ENCODE data around the gene CABP7.

The CABP7 gene

DNA sequence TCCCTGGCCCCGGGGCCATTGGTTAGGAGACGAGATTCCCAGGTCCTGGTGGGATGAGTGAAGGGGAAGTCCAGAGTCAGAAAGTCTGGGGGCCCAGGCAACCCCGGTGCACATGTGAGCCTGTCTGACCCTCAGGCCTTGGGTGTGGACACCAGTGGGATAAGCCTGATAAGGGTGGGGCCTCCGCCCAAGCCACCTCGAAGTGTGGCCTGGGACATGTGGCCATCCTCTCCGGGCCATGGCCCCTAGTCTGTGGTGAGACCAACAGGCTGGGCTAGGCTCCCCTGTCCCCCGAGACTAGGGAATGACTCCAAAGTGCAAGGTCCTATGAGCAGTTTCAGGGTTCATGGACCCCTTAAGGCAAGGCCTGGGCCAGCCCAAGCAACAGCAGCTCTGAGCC lies 6.3 kb downstream of the CABP7 start:
- DNase-seq: no peak

DNA sequence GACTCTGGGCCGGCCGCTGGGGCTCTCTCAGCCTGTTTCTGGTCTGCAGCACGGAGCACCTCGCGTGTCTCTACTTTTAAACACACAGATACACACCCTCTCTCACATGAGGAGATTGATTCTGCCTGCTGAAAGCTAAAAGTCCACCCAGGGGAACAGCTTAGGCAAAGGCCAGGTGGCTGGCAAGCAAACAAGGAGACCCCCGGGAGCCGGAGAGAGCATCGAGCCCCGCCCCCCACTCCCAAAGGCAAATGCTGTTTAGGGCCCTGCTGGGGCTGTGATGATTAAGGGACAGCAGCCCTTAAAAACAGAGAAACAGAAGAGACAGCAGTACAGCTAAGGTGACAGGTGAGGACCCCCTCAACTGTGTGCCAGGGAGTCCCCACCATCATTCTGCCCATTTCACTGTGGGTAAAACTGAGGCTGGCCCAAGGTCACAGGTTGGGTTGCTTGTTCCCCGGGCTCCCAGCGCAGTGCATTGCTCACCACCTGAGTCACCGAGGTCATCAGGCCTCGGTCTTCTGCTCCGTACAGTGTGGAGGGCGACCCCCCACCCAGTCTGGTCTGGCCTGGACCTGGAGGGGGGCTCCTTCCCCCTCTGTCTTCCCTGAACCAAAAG lies 6.8 kb downstream of the CABP7 start:
- DNase-seq: no peak

DNA sequence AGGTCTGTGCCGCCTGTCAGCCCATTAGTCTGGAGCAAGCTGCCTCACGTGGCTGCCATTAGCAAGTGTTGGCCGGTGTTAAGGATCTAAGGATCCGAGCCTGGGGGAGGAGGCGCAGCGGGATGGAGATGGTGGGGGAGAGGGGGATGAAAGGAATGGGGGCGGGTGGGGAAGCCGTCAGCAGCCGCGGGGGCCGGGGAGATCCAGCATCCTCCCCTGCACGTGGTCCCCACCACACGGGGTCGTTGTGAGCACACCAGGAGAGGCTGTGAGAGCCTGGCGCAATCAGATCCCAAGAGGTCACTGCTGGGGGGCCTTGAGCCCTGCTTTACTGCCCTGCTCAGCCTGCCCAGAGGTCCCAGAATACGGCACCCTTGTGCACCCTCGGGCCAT lies 7.3 kb downstream of the CABP7 start:
- no peak for DNase-seq

DNA sequence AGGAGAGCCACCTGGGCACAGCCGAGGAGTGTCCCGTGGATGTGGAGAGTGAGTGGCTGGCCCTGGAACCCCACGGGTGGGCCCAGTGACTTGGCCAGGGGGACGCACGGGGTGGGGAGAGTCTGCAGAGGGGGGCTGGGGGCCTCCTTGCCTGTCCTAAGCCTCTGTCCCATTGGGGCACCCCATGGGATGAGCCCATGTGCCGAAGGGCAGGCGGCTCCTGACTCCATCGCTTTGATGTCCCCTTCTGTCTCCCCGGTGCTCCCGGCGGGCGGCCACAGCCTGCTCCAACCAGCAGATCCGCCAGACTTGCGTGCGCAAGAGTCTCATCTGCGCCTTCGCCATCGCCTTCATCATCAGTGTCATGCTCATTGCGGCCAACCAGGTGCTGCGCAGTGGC lies 9.4 kb downstream of the CABP7 start:
- DNase-seq: no peak

DNA sequence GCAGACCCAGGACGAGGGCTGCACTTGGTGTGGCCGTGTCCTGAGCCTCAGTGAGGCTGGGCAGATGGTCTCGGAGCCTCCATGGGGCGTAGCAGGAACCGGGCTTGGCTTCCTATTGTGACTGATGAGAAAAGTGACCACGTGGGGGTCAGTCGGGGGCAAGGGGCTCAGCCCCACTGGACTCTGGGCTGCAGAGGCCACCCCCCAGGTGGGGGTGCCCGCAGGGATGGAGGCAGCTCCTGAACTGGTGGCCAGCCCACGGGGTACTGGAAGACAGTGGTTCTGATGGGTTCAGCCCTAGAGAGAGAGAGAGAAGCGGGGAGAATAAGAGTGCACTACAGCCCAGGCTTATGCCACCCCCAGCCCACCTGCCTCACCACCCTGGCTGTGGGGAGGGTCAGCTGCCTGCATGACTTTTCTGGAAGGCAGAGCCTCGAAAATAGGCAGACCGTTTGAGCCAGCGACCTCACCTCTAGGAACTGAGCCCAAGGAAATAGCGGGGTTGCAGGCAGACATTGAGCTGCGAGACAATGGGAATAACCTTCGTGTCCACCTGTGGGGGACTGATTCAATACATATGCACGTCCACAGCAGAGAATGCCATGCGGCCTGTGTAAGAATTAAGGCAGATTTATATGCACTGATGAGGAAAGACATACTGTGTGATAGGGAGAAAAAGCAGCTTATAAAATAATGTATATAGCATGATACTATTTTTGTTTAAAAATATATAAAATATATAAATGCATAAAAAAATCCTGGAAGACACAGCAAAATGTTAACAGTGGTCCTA lies 11.5 kb downstream of the CABP7 start:
- DNase-seq: no peak

DNA sequence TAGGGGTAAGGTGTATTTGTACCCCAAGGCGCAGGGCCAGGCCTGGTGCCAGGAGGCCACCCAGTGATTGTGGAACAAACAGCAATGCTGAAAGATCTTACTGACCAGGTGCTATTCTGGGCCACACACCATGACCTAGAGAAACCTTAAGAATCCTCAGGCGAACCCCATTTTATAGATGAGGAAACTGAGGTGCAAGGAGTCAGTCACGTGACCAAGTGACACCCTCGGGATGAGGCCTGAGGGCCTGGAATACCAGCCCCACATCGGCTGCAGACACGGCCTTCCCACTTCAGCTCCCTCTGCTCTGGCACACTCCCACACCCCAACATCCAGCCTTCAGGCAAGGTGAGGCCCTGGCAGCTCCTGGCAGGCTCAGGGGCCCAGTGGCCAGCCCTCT lies 13.1 kb downstream of the CABP7 start:
- DNase-seq: no peak

DNA sequence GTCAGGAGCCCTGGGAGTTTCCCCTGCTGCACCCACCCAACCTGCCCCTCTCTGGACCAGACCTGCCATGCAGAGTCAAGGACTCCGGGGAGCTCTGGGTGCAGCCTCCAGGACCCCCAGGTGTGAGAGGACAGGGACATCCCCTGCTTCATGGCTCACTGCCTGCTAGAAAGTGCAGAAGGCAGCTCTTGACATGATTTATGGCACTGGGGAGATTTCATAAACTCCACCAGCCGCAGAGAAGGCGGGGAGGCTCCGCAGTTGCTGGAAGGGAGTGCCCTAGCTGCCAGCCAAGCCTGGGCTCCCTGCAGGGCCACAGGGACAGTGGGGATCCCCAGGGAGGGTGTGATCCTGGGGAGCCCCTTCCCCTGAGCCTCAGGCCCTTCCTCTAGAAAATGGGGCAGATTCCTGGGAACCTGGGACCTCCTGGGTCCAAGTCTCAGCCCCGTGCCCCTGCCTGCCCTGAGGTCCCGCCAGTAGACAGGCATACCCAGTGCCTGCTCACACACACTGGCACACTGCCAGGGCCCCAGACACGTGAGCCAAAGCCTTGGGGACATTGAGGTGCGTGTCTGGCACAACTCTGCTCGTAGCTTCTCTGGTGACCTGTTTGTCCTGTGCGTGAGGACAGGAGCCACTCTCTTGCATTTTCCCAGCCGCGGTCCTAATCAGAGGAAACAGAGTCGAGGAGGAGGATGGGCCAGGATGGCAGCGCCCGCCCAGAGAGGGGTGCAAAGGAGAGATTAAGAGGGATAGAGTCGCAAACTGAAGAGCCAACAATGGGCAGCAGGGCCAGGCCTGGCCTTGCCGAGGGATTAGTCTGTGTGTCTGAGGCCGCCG lies 13.8 kb downstream of the CABP7 start:
- no peak for DNase-seq

DNA sequence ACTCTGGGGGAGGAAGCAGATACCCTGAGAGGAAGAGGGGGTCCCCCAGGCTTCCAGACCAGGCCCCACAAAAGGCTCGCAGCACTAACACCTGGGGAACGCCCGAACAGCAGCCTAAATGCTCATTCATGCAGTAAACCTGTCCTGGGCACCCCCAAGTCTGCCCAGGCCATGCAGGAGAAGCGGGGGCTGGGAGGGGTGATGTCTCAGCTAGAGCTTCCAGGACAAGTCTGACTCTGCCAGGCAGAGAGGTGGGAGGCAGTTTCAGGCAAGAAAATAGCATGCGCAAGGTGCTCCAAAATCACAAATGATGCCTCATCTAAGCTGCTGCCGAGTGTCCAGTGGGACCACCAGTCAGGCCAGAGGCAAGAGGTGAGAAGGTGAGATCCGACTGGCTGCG lies 14.6 kb downstream of the CABP7 start:
- DNase-seq: no peak

DNA sequence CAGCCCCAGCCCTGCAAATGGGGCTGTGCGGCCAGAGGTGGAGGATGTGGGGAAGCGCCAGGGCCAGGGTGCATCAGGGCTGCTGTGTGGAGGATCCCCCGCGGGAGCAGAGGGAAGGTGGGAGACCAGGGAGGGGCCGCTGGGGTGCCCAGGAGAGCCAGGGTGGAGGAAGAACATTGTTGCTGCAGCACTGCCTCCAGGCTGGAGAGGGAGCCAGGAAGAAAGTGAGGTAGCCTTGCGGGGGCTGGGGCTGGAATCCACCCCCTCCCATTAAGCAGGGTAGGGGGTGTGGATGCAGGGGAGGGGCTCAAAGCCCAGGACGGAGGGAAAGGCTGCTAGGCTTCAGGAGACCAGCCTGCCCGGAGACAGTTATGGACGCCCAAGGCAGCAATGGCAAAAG lies 15.0 kb downstream of the CABP7 start:
- DNase-seq: no peak

DNA sequence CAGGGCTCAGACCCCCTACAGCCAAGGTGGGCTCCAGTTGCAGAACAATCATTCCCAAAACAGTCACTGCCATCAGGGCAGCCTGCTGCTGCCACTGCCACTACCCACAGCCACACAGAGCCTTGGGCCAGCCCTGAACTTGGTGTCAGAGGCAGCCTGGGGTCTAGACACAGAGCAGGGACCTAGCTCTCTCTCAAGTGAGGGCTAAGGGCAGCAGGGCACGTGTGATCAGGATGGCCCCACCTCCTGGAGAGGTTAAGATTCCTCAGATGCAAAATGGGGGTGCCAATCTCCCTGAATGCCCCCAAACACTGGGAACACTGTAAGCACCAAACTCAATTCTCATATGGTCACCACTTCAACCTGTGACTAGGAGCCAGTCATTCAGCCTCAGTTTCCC lies 15.6 kb downstream of the CABP7 start:
- DNase-seq: no peak

DNA sequence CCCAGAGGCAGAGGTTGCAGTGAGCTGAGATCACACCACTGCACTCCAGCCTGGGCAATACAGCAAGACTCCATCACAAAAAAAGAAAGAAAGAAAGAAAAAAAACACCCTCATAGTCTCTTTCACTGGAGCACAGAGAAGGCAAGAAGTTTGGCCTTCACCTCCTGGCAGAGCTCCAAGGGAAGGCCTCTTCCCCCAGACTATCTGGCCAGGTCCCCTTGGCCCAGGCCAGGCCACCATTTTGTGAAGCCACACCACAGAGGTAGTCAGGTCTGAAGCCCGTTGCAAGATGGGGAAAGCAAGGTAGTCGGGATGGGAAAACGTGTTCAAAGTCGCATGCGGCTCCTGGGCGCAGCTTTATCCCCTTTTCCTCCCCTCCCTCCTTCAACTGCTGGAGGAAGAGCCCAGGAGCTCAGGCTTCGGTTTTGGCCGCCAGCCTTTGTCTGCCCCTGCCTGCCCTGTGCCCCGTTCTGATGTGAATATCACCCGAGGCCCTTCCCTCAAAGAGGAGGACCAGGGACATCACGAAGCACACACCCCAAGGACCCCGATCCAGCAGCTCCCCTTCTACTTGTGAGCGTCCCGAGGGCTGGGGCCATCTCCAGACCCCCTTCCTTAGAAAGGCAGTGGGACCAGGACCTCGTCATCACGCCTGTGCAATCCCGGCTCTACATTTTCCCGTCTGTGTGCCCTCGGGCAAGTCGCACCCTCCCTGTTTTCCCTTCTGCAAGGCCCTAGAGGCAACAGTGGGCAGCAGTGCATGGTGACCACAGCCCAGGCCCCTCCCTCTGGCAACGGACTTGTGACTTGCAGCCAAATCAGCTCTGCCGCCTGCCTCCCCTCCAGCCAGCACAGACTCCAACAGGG lies 17.7 kb downstream of the CABP7 start:
- DNase-seq: peak; percentile 62

DNA sequence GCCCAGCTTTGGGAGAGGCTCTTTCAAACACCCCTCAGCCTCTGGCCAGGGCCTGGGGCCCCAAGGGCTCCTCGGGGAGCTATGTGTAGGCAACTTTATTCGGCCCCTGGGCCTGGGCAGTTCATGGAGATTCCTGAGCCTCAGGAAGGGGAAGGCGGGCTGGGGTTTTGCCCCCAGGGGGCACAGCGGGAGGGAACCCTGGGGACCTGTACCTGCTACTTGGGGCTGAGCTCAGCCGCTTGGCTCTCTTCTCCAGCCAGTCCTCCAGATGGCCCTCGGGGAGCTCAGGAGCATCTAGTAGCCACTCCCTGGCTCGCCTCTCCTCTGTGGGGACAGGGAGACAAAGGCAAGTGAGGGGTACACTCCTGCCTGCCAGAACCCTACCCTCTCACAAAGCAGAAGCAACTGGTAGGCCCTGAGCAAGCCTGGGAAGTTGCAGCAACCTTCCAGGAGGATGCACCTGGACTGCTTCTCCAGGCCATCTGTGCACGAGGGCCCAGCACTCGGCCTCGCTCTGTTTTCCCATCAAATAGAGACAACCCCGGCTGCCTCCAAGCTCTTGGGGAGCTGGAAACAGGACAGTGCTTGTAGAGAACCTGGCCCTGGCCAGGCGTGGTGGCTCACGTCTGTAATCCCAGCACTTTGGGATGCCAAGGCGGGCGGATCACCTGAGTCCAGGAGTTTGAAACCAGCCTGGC lies 18.5 kb downstream of the CABP7 start:
- DNase-seq: no peak

DNA sequence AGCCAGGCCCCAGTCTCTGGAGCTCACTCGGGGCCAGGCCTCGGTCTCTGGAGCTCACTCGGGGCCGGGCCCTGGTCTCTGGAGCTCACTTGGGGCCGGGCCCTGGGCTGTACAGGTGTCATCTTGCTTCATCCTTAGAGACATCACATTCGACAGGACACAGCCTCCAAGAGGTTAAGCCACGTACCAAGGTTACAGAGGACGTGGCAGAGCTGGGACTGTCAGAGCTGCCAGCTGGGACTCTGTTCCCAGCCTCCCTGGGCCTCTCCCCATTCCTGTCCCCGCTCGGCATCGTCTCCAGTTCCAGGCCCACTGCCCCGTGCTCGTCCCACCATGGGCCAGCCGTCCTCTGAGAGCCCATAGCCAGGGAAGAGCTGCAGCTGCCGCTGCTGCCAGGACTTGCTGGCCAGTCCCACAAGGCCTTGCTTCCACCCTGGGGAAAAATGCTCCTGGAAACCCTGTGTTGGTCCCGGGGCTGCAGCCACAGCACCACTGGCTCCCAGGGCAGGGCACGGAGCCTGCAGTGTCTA lies 19.6 kb downstream of the CABP7 start:
- no peak for DNase-seq

DNA sequence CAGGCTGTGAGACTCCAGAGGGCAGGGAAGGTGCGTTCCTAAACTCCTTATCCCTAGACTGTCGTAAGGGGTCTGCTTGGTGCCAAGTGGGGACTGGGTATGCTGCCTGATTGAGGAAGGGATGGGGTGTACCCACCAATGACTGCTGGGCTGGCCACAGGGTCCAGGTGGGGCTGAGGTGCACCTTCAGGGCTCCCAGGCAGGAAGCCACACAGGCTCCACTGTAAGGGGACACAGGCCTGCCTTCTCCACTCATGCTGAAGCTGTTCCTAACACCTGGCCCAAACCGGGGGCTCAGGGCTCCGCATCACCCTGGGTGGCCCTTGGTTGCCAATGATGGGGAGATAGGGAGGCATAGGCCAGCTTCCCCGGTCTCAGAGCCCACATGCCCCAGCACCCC lies 20.4 kb downstream of the CABP7 start:
- DNase-seq: no peak

DNA sequence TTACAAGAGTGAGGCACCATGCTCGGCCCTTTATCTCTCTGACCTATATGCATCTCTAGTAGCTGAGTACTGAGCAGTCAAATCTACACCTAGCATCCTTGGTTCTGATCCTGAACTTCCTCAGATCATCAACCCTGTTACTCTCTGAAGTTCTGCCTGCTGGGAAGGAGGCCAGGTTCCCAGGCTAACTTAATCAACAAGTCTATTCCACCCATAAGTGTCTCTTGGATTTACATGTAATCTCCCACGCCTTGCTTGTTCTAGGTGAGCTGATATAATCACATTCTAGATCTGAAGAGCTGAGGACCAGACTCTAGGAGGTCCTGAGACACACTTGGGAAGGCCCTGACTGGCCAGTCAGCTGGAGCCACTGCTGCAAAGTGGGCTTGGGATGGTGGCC lies 22.1 kb downstream of the CABP7 start:
- DNase-seq: no peak

DNA sequence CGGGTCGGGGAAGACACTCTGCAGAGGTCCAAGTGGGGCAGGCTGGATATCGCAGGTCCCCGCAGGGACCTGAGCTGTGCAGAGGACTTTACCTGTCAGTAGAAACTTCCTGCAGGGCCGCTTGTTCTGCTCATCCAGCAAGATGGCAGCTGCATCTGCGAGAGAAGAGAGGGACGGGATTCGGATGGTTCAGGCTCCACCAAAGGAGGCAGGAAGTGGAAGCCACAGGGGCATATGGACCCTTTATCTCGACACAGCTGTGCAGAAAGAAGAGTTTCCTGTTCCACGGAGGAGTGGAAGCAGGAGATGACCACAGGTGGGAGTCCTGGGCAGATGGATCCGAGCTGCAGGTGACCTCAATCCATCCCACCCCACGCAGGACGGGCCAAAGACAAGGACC lies 22.5 kb downstream of the CABP7 start:
- DNase-seq: no peak

DNA sequence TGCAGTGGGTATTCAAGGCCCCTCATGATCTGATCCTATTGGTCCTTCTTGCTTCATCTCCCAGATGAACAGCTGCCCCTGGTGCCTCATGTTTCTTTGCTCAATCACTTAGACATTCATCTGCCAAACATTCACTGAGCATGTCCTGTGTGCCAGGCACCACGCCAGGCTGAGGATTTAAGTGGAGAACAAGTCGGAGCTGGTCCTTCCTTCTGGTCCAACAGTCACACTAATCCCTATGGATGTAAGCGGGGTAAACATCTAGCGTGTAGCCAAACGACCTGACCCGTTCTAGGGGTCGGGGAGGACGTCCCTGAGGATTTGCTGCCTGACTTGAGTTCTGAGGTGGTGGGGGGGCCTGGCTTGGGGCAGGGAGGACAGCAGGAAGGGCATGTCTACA lies 25.1 kb downstream of the CABP7 start:
- peak; percentile 65 for DNase-seq

DNA sequence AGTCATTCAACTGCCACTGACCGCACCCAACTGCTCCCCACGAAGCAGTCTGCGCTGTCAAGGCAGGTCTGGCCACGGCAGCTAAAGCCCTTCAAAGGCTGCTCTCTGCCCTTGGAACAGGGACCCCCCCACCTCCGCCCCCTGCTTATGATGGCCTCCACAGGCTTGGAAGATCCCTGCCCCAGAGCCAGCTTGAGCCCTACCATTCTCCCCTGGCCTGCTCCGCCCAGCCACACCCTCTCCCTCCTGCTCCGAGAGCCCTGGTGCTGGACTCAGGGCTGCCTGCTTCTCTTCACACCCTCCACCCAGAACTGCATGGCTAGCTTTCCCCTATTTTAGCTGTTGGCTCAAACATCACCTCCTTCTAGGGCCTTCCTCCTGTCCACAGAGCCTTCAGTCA lies 28.0 kb downstream of the CABP7 start:
- DNase-seq: no peak

DNA sequence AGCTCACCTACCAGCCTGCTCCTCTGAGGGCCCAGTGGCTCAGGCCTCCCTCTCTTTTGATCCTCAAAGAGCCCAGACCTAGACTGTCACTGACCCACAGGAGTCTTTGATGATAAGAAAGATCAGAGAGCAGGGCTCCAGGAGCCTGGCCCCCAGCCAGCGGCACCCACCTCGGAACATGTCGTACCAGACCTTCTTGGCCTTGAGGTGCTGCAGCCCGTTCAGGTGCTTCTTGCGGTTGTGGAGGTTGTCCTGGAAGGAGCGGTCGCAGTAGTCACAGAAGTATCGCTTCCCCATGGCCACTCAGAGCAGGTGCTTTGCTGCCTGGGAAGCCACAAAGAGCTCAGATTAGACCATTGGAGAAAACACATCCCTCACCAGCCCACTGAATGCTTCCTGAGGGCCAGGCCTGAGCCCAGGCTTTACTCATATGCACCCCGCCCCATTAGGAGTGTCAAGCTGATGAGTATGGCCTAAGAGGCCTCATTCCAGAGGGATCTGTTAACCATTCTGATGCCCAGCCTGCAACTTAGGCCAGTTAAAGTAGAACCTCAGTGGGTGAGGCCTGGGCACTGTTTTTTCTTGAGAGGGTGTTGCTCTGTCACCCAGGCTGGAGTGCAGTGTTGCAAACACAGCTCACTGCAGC lies 28.6 kb downstream of the CABP7 start:
- DNase-seq: no peak

DNA sequence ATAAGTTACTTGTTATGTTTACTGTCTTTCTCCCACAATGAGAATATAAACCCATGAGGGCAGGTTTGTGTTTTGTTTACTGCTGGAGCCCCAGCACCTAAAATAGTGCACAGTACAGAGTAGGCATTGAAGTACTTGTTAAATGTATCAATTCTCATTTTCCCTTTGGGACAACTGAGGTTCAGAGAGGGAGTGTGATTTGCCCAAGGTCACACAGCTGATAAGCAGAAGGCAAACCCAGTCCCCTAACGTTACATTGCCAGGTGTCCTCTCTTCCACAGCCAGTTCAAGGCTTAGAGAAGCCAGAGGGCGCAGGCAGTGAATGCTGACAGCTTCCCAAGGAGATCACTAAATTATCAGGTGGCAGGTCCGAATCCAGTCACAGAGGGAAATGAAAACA lies 30.2 kb downstream of the CABP7 start:
- no peak for DNase-seq

All from left hindlimb (tissue), 1 donor.